ENCODE data around the gene SDCCAG8.

SDCCAG8 gene

DNA sequence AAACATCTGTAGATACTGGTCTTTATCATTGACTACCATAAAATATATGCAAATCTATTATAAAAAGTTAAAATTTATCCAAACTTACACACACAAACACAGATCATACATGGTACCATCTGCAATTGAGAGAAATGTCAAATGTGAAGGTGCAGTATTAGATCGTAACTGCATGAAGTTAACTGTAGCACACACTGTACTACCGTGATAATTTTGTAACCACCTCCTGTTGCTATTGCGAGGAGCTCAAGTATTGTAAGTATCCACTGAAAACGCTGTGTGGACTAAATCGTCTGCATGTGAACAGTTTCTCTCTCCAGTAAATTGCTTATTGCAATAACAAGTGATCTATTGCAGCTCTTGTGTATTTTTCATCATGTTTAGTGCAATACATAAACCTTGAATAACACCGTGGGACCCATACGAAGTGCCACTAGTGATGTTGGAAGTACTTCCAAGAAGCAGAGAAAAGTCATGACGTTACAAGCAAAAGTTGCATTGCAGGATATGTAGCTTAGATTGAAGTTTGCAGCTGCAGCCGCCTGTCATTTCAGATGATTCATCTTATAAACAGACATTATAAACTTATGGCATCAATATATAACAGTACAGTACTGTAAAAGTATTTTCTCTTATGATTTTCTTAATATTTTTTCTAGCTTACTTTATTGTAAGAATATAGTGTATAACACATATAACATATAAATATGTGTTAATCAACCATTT, 172.9 kb downstream of the SDCCAG8 start:
- no peak for DNase-seq

GRCh38 chr1:243431591-243431990, 175.8 kb downstream of the SDCCAG8 start:
- DNase-seq, result no peak

DNA sequence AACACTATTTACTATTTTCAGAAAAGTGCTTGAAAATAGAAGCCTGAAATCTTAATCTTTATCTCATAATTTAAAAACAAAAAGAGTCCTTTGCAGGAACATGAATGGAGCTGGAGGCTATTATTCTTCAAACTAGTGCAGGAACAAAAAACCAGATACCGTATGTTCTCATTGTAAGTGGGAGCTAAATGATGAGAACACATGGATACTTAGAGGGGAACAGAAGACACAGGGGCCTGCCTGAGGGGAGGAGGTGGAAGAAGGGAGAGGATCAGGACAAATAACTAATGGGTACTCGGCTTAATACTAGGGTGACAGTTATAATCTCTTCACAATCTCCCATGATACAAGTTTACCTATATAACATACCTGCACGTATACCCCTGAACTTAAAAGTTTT, 176.3 kb downstream of the SDCCAG8 start:
- no peak for DNase-seq

DNA sequence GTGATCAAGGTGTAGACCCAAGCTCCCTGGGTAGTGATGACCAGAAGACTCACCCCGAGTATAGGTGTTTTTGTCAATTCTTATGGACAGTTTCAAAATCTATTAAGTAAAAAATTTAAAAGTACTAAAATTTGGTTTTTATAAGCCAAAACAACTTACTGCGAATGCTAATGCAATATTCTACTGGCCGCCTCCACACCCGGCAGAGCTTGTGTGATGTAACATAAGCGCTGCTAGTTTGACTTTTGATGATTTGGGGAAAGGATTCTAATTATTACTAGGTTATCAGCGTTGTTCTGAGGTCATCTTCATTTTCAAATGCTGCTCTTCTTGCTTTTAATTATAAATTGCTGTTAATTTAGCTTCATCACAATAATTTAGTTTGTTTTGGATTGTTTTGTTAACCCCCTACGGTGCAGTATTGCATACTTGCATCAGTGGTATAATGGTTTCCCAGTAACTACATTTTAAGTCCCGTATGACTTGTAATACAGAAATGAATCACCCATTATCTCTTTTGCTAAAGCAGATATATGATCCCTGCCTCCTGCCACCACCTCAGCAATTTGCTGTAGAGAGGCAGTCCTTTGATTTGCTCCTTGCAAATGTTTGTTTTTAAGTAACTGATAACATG, 178.0 kb downstream of the SDCCAG8 start:
- DNase-seq, result peak; percentile 32

- DNase-seq, result no peak
Measured at GRCh38 chr1:243434594-243434993, 178.8 kb downstream of the SDCCAG8 start.

GRCh38 chr1:243435836-243436235, 180.0 kb downstream of the SDCCAG8 start:
- no peak for DNase-seq

- DNase-seq, result no peak
Measured at GRCh38 chr1:243438146-243438545, 182.3 kb downstream of the SDCCAG8 start.

- peak; percentile 43 for DNase-seq
Measured at GRCh38 chr1:243438815-243439214, 183.0 kb downstream of the SDCCAG8 start.

DNA sequence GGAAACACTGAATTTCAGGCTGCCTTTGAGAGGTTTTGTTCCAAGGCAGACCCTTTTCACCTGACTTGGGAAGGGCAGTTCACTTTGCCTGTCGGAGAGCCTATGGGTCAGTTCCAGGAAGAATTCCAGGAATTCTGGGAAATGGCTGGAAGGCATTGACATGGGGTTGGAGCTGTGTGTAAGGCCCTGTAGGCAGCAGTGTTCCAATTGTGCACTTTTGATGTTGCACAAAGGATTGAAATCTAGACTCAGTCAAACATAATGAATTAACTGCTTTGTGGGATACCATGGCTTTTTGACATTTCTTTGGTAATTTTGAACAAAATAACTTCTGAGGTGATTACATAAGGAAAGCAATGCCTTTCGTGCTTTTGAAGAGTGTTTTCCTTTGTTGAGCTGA, 184.6 kb downstream of the SDCCAG8 start:
- DNase-seq, result no peak

GRCh38 chr1:243441601-243442000, 185.8 kb downstream of the SDCCAG8 start:
- no peak for DNase-seq

DNA sequence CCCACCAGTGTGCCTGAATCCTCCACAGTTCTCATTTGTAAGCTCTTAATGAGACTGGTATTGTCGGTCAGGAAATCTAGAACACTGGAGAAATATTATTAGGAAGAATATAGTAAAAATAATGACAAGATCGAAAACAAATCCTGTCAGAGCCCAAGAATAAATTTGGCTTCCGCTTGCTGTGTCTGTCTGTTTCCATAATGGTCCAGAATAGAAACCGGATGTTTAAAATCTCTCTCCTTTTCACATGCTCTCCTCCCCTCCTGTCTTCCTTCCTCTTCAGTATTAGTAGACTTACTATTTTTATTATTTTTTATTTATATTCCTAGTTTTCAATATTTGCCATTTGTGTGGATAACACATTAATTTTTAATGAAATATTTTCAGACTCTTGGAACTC, 187.7 kb downstream of the SDCCAG8 start:
- no peak for DNase-seq

- DNase-seq, result peak; percentile 23
Measured at GRCh38 chr1:243447347-243447746, 191.5 kb downstream of the SDCCAG8 start.

- no peak for DNase-seq
Measured at GRCh38 chr1:243447844-243448243, 192.0 kb downstream of the SDCCAG8 start.

- DNase-seq, result no peak
Measured at GRCh38 chr1:243449373-243449772, 193.5 kb downstream of the SDCCAG8 start.

GRCh38 chr1:243452092-243452491, 196.3 kb downstream of the SDCCAG8 start:
- DNase-seq, result no peak

- DNase-seq, result no peak
Measured at GRCh38 chr1:243454328-243454997, 198.6 kb downstream of the SDCCAG8 start.

DNA sequence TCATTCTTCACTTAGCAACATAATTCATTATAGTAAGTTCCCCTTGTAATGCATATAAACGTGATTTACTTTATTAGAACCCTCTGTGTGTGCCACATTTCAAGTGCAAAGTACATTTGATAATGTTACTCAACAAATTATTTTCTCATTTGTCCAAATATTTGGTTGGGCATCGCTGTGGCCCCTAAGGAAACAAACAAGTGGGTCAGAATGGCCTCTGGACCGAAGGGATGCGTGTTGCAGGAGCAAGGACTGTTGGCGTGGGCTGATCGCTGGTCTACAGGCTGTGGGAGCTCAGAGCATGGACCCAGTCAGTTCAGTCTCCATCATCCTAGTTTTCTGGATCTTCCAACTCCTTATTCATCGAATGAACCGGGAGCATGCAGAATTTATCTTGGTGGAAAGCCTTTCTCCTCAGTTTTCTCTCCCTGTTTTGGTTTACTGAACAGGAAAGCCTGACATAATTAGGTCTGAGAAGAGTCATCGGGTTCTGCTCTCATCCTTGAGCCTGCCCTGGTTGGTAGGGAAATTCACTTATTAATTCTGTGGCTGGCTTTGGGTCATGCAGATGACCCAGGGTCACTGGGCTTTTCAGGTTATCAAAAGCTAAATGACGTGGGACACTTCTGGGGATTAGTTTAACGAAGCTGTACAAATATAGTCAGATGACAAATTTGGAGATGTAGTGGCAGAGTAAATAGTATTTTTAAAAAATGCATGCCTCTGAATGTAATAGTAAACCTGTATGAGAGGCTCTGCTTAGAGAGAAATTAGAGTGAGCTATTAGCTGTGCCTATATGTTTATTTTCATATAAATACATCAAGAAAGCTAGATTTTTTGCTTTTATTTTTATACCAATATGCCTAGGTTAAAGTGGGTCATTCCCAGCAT, 200.2 kb downstream of the SDCCAG8 start:
- no peak for DNase-seq

DNA sequence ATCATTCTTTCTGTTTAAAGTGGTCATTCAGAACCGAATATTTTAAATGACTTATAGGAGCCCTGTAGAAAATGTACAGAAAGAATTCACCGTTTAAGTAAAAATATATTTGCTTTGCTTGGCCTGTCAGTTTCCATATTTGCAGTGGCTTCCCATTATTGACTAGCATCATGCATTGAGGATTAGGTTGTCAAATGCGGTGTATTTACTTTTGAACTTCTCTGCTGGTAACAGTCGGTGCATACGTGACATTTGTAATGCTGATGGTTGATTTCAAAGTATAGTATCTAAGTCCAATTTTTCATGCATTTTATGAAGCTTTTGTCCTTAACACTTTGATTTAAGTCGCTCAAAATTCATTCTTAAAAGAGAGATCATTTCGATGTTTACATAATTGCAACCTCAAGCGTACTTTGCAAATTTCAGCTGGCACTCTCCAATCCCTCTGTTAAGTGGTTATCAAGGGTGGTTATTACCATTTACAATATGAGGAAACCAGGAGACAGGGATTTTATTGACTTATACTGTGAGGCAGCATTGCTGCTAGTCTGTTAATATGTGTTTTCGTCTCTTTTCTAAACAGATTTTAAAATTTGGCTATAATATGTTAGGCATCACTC, 201.6 kb downstream of the SDCCAG8 start:
- no peak for DNase-seq

DNA sequence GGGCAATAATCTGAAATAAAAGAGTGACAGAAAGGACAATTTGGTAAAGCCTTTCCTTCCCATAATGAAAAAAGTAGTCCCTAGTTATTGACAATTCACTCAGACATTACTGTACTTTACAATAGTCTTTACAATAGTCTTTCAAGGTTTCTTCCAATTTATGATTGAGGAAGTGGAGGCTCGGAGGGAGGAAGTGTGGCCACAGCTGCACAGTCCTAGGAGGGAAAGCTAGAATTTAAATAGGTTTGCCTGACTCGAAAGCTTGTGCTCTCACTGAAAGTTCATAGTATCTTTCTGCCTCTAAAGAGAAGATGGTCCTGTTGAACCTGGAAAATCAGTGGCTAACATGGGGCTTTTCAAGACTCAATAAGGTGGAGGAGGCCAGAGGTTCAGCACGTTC, 203.2 kb downstream of the SDCCAG8 start:
- no peak for DNase-seq

GRCh38 chr1:243461700-243462099, 205.9 kb downstream of the SDCCAG8 start:
- no peak for DNase-seq

GRCh38 chr1:243462929-243463697, 207.3 kb downstream of the SDCCAG8 start:
- no peak for DNase-seq

DNA sequence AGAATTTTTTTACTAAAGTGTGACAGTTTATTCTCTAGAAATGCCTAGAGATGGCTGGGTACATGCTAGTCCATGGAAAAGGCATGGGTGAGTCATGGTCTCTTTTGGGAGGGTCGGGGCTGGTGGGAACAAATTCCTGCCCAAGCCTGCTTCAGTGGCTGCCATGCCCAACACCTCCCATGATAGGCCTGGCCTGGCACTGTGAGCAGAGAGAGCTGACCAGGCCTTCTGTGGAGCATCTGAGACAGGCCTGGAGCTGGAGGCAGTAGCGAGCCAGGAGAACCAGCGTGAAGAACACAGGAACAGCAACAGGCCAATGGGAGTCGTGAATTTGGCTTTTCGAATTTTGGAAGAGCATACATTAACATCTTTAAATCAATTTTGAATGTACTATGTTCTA, 209.2 kb downstream of the SDCCAG8 start:
- no peak for DNase-seq

All from fibroblast of upper back skin (primary cell).